GM18499 (cell line): ENCODE data around the gene CRTAC1.

Experiments used
- ATAC-seq: cut with Tn5 transposase; IDR thresholded peaks from one replicate; pipeline ENCODE4 v1.9.1; 2021; ENCODE audit warnings: moderate number of reproducible peaks; ENCODE audit not compliant: insufficient read depth, unreplicated experiment

Gene CRTAC1

DNA sequence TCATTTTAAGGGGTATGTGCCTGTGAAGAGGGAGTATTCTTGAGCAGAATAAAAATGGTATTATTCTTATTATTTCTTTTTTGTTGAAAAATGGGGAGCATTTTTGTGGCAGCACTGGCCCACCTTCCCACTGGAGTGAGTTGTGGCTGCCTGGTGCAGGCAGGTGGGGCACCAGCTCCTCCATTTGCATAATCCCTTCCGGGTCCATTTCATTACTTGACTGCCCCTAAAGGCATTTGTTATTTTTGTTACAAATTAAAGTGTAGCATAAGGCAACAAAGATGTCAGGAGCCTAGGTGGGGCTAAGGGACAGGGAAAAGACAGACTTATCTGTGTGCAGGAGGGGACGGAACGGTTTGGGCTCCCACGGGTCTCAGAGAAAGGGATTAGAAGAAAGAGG, 154.0 kb downstream of the CRTAC1 start:
- ATAC-seq = no peak

- no peak for ATAC-seq
Observed at GRCh38 chr10:97875391-97875790, 155.0 kb downstream of the CRTAC1 start.

- ATAC-seq = no peak
Observed at GRCh38 chr10:97874332-97874731, 156.1 kb downstream of the CRTAC1 start.

DNA sequence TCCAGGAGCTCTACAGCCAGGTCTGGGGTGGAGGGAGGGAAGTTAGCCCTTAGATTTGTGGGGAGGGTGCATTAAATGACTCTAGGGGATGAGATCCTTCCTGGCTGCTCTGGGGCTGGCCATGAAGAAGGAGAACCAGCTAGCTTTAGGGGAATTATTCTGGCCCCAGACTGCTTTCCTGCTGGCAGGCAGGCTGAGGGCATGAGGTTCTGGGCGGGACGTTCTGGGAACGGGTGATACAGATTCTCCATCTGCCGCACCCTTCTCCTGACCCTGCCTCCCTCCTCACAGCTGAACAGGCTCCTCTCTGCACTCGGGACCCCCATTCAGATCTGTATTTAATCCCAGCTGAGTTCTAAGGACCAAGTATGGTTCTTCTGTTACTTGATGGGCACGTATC, 156.9 kb downstream of the CRTAC1 start:
- ATAC-seq = no peak

- ATAC-seq = no peak
Observed at GRCh38 chr10:97870990-97871389, 159.4 kb downstream of the CRTAC1 start.

GRCh38 chr10:97869091-97870042, 161.1 kb downstream of the CRTAC1 start:
- peak; percentile 88 for ATAC-seq

DNA sequence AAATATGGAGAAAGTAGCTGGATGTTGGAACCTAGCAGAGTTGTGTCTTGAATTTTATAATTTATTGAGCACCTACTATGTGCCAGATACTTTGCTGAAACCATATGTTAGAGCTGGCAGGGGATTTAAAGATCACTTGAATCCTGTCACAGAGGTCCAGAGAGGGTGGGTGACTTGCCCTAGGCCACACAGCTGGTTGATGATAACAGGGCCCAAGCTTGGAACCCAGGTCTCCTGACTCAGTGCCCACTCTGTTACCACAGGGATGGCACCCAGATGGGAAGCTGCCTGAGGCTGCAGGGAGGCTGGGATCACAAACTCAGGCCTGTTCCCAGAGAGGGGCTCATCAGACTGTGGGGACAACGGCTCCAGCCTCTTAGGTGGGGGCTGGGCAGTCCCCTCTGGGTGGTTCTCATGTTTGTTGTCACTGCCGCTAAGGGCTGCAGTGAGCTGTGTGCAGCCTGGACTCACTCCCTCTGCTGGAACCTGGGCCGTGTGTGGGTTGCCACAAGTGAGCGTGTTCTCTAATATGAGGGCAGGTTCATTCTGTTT, 162.2 kb downstream of the CRTAC1 start:
- no peak for ATAC-seq

- no peak for ATAC-seq
Observed at GRCh38 chr10:97867220-97867800, 163.1 kb downstream of the CRTAC1 start.

DNA sequence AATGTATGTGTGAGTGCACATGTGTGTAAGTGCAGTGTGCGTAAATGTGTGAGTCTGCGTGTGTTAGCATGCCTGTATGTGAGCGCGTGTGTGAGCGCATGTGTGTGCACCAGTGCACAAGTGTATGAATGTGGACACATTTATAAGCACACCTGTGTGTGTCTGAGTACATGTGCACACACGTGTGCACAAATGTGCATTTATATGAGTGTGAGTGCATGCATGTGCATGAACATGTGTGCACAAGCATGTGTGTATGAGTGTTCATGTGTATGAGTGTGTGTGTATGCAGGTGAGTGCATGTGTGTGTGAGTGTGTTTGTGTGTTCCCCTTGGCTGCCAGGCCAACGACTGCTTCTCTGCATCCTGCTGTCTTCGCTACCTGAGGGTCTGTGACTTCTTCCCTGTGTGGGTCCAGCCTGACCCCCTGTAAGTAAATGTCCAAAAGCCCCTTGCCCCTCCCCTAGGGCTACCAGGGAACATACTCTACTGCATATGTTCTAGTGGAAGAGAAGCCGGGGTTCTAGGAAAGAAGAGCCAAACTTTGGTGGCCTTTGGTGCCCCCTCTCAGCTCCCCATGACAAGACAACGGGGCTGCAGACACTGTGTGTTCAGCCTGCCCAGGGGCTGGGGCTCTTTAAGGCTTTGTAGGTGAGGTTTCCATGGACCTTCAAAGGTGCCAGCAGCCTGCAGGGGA, 163.7 kb downstream of the CRTAC1 start:
- no peak for ATAC-seq

GRCh38 chr10:97865488-97865887, 164.9 kb downstream of the CRTAC1 start:
- ATAC-seq = no peak

DNA sequence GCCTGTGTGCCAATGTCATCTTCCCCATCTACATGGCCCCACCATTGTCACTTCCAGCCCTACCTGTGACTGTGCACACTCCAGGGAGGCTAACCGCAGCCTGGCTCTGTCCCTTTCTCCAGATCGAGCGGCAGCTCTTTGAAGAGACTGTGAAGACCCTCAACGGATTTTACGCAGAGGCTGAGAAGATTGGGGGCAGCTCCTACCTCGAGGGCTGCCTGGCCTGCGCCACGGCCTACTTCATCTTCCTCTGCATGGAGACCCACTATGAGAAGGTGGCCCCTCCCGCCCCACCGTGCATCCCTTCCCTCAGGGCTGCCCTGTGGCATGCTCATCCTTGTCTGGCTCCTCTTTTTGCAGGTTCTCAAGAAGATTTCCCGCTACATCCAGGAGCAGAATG, 166.6 kb downstream of the CRTAC1 start:
- no peak for ATAC-seq

GRCh38 chr10:97861924-97862323, 168.5 kb downstream of the CRTAC1 start:
- ATAC-seq = no peak

GRCh38 chr10:97861097-97861750, 169.2 kb downstream of the CRTAC1 start:
- ATAC-seq = no peak

- ATAC-seq = no peak
Observed at GRCh38 chr10:97858001-97858439, 172.4 kb downstream of the CRTAC1 start.

GRCh38 chr10:97854743-97855142, 175.7 kb downstream of the CRTAC1 start:
- ATAC-seq = no peak

GRCh38 chr10:97852840-97853405, 177.5 kb downstream of the CRTAC1 start:
- ATAC-seq = no peak

- no peak for ATAC-seq
Observed at GRCh38 chr10:97852277-97852676, 178.1 kb downstream of the CRTAC1 start.

GRCh38 chr10:97851341-97852001, 178.9 kb downstream of the CRTAC1 start:
- ATAC-seq = no peak

- ATAC-seq = no peak
Observed at GRCh38 chr10:97850446-97850845, 180.0 kb downstream of the CRTAC1 start.
